ENCODE measurements around the gene SYNE1.

Gene SYNE1

GRCh38 chr6:152338335-152339125 lies 298.6 kb downstream of the SYNE1 start:
- peaks cover 2% of the 10 kb centered on the region for H3K9me3 ChIP-seq (ENCODE audit: insufficient read depth, low read depth, low read length)
- no peak overlapping the region for H3K27ac ChIP-seq (ENCODE audit: low read depth, low read length)
- peak; percentile 49 to 70 for DNase-seq
- H2BK5ac ChIP-seq (ENCODE audit: low read depth, low read length, poor library complexity): no peak overlapping the region
- no peak overlapping the region for H3K4me2 ChIP-seq (ENCODE audit: low read length)
- H4K91ac ChIP-seq (ENCODE audit: low read depth, low read length): no peak overlapping the region
- no peak overlapping the region for H3K14ac ChIP-seq (ENCODE audit: low read length)
- peaks cover 0 to 4% of the 10 kb centered on the region in 2 experiments for H3K36me3 ChIP-seq (ENCODE audit: control insufficient read depth in 1 of 2, insufficient read depth in 2 of 2, low read length in 2 of 2)
- H3K4me1 ChIP-seq (ENCODE audit: control insufficient read depth in 1 of 2, insufficient read depth in 2 of 2, low read length in 2 of 2): peaks cover 0 to 4% of the 10 kb centered on the region in 2 experiments
- H3K79me1 ChIP-seq (ENCODE audit: low read length): no peaks in the 10 kb centered on the region
- H3K23ac ChIP-seq (ENCODE audit: low read length): no peak overlapping the region
- H2BK120ac ChIP-seq (ENCODE audit: insufficient read depth, low read length, poor library complexity): no peak overlapping the region
- no peak overlapping the region for H4K8ac ChIP-seq (ENCODE audit: low read depth, low read length)
- no peak overlapping the region for H2AK5ac ChIP-seq (ENCODE audit: low read length)
- no CpG with 5 or more reads among the region's 10 CpGs for WGBS (ENCODE audit: extremely low coverage, insufficient coverage, insufficient read length)
- no peak overlapping the region for H3K4me3 ChIP-seq (ENCODE audit: low read depth, low read length)
- H4K12ac ChIP-seq (ENCODE audit: low read depth, low read length): no peak overlapping the region
- no peak overlapping the region for H3K18ac ChIP-seq (ENCODE audit: low read length)
- no peaks in the 10 kb centered on the region for H3K79me2 ChIP-seq (ENCODE audit: control insufficient read depth, insufficient read depth, low read length, poor library complexity)
- no peak overlapping the region for H2AFZ ChIP-seq (ENCODE audit: insufficient read depth, low read length, poor library complexity)
- no peak overlapping the region for H3K4ac ChIP-seq (ENCODE audit: low read depth, low read length)
- no peak overlapping the region for H3K9ac ChIP-seq (ENCODE audit: low read length)
- H2BK12ac ChIP-seq (ENCODE audit: low read length): no peak overlapping the region
- H3K27me3 ChIP-seq (ENCODE audit: insufficient read depth, low read length): no peaks in the 10 kb centered on the region

GRCh38 chr6:152334555-152334954 lies 302.6 kb downstream of the SYNE1 start:
- no peaks in the 10 kb centered on the region for H3K79me2 ChIP-seq (ENCODE audit: control insufficient read depth, insufficient read depth, low read length, poor library complexity)
- H3K27me3 ChIP-seq (ENCODE audit: insufficient read depth, low read length): no peaks in the 10 kb centered on the region
- peaks cover 2% of the 10 kb centered on the region for H3K9me3 ChIP-seq (ENCODE audit: insufficient read depth, low read depth, low read length)
- no CpG with 5 or more reads among the region's 4 CpGs for WGBS (ENCODE audit: extremely low coverage, insufficient coverage, insufficient read length)
- H3K9ac ChIP-seq (ENCODE audit: low read length): no peak overlapping the region
- H4K12ac ChIP-seq (ENCODE audit: low read depth, low read length): no peak overlapping the region
- no peak overlapping the region for H3K18ac ChIP-seq (ENCODE audit: low read length)
- H3K4ac ChIP-seq (ENCODE audit: low read depth, low read length): no peak overlapping the region
- H3K14ac ChIP-seq (ENCODE audit: low read length): no peak overlapping the region
- H4K91ac ChIP-seq (ENCODE audit: low read depth, low read length): no peak overlapping the region
- no peak overlapping the region for H3K4me3 ChIP-seq (ENCODE audit: low read depth, low read length)
- H3K79me1 ChIP-seq (ENCODE audit: low read length): no peaks in the 10 kb centered on the region
- no peak overlapping the region for H3K27ac ChIP-seq (ENCODE audit: low read depth, low read length)
- no peak overlapping the region for H3K23ac ChIP-seq (ENCODE audit: low read length)
- H2BK5ac ChIP-seq (ENCODE audit: low read depth, low read length, poor library complexity): no peak overlapping the region
- no peak overlapping the region for H2AFZ ChIP-seq (ENCODE audit: insufficient read depth, low read length, poor library complexity)
- no peak for DNase-seq
- H3K4me2 ChIP-seq (ENCODE audit: low read length): no peak overlapping the region
- H2BK120ac ChIP-seq (ENCODE audit: insufficient read depth, low read length, poor library complexity): no peak overlapping the region
- no peak overlapping the region for H4K8ac ChIP-seq (ENCODE audit: low read depth, low read length)
- peaks cover 0 to 4% of the 10 kb centered on the region in 2 experiments for H3K4me1 ChIP-seq (ENCODE audit: control insufficient read depth in 1 of 2, insufficient read depth in 2 of 2, low read length in 2 of 2)
- H2BK12ac ChIP-seq (ENCODE audit: low read length): no peak overlapping the region
- H3K36me3 ChIP-seq (ENCODE audit: control insufficient read depth in 1 of 2, insufficient read depth in 2 of 2, low read length in 2 of 2): peaks cover 3 to 12% of the 10 kb centered on the region in 2 experiments
- H2AK5ac ChIP-seq (ENCODE audit: low read length): no peak overlapping the region

GRCh38 chr6:152330961-152331360 lies 306.2 kb downstream of the SYNE1 start:
- no peak overlapping the region for H2AK5ac ChIP-seq (ENCODE audit: low read length)
- no peak overlapping the region for H3K23ac ChIP-seq (ENCODE audit: low read length)
- no peak overlapping the region for H4K12ac ChIP-seq (ENCODE audit: low read depth, low read length)
- H2BK12ac ChIP-seq (ENCODE audit: low read length): no peak overlapping the region
- no peaks in the 10 kb centered on the region for H3K79me2 ChIP-seq (ENCODE audit: control insufficient read depth, insufficient read depth, low read length, poor library complexity)
- no peak overlapping the region for H2BK120ac ChIP-seq (ENCODE audit: insufficient read depth, low read length, poor library complexity)
- no peak overlapping the region for H3K4me3 ChIP-seq (ENCODE audit: low read depth, low read length)
- no peak overlapping the region for H3K27ac ChIP-seq (ENCODE audit: low read depth, low read length)
- no peaks in the 10 kb centered on the region for H3K27me3 ChIP-seq (ENCODE audit: insufficient read depth, low read length)
- no CpG with 5 or more reads among the region's 7 CpGs for WGBS (ENCODE audit: extremely low coverage, insufficient coverage, insufficient read length)
- H3K4ac ChIP-seq (ENCODE audit: low read depth, low read length): no peak overlapping the region
- H3K79me1 ChIP-seq (ENCODE audit: low read length): no peaks in the 10 kb centered on the region
- H2BK5ac ChIP-seq (ENCODE audit: low read depth, low read length, poor library complexity): no peak overlapping the region
- H2AFZ ChIP-seq (ENCODE audit: insufficient read depth, low read length, poor library complexity): no peak overlapping the region
- H3K14ac ChIP-seq (ENCODE audit: low read length): no peak overlapping the region
- no peak overlapping the region for H4K91ac ChIP-seq (ENCODE audit: low read depth, low read length)
- peaks cover 0 to 4% of the 10 kb centered on the region in 2 experiments for H3K4me1 ChIP-seq (ENCODE audit: control insufficient read depth in 1 of 2, insufficient read depth in 2 of 2, low read length in 2 of 2)
- no peak overlapping the region for H3K18ac ChIP-seq (ENCODE audit: low read length)
- no peak overlapping the region for H4K8ac ChIP-seq (ENCODE audit: low read depth, low read length)
- H3K9me3 ChIP-seq (ENCODE audit: insufficient read depth, low read depth, low read length): peaks cover 2% of the 10 kb centered on the region
- H3K9ac ChIP-seq (ENCODE audit: low read length): no peak overlapping the region
- H3K4me2 ChIP-seq (ENCODE audit: low read length): no peak overlapping the region
- peaks cover 3 to 10% of the 10 kb centered on the region in 2 experiments for H3K36me3 ChIP-seq (ENCODE audit: control insufficient read depth in 1 of 2, insufficient read depth in 2 of 2, low read length in 2 of 2)
- DNase-seq: no peak

GRCh38 chr6:152329638-152330448 lies 307.3 kb downstream of the SYNE1 start:
- H3K9ac ChIP-seq (ENCODE audit: low read length): peak overlapping the region; percentile 44
- no peak overlapping the region for H3K23ac ChIP-seq (ENCODE audit: low read length)
- no peak overlapping the region for H4K8ac ChIP-seq (ENCODE audit: low read depth, low read length)
- H3K4me1 ChIP-seq (ENCODE audit: control insufficient read depth in 1 of 2, insufficient read depth in 2 of 2, low read length in 2 of 2): peaks cover 0 to 3% of the 10 kb centered on the region in 2 experiments
- no peak overlapping the region for H2BK5ac ChIP-seq (ENCODE audit: low read depth, low read length, poor library complexity)
- no CpG with 5 or more reads among the region's 13 CpGs for WGBS (ENCODE audit: extremely low coverage, insufficient coverage, insufficient read length)
- no peak overlapping the region for H3K27ac ChIP-seq (ENCODE audit: low read depth, low read length)
- no peaks in the 10 kb centered on the region for H3K27me3 ChIP-seq (ENCODE audit: insufficient read depth, low read length)
- H2BK120ac ChIP-seq (ENCODE audit: insufficient read depth, low read length, poor library complexity): no peak overlapping the region
- H3K4ac ChIP-seq (ENCODE audit: low read depth, low read length): no peak overlapping the region
- peaks cover 3 to 12% of the 10 kb centered on the region in 2 experiments for H3K36me3 ChIP-seq (ENCODE audit: control insufficient read depth in 1 of 2, insufficient read depth in 2 of 2, low read length in 2 of 2)
- no peak for DNase-seq
- H2BK12ac ChIP-seq (ENCODE audit: low read length): no peak overlapping the region
- no peak overlapping the region for H2AFZ ChIP-seq (ENCODE audit: insufficient read depth, low read length, poor library complexity)
- no peak overlapping the region for H3K4me2 ChIP-seq (ENCODE audit: low read length)
- peaks cover 4% of the 10 kb centered on the region for H3K9me3 ChIP-seq (ENCODE audit: insufficient read depth, low read depth, low read length)
- no peak overlapping the region for H3K18ac ChIP-seq (ENCODE audit: low read length)
- no peak overlapping the region for H3K4me3 ChIP-seq (ENCODE audit: low read depth, low read length)
- no peak overlapping the region for H2AK5ac ChIP-seq (ENCODE audit: low read length)
- H4K91ac ChIP-seq (ENCODE audit: low read depth, low read length): no peak overlapping the region
- H4K12ac ChIP-seq (ENCODE audit: low read depth, low read length): no peak overlapping the region
- no peaks in the 10 kb centered on the region for H3K79me2 ChIP-seq (ENCODE audit: control insufficient read depth, insufficient read depth, low read length, poor library complexity)
- no peak overlapping the region for H3K14ac ChIP-seq (ENCODE audit: low read length)
- H3K79me1 ChIP-seq (ENCODE audit: low read length): no peaks in the 10 kb centered on the region

Measured in trophoblast cell (in vitro differentiated cells and primary cell).